Right forelimb (tissue), 1 donor: Measurements from ENCODE around the gene RRP12.
A peak's percentile ranks its signal among the peaks of the same experiment; 100 is the strongest.
"Not testable (repeated sequence)": the region's sequence is repeated elsewhere in the genome, so short reads cannot be mapped to it uniquely, and the experiment has no call there.

Experiments used
- DNase-seq: peaks from one replicate; pipeline ENCODE4 v3.0.0-alpha.2; 2018

RRP12 gene

DNA sequence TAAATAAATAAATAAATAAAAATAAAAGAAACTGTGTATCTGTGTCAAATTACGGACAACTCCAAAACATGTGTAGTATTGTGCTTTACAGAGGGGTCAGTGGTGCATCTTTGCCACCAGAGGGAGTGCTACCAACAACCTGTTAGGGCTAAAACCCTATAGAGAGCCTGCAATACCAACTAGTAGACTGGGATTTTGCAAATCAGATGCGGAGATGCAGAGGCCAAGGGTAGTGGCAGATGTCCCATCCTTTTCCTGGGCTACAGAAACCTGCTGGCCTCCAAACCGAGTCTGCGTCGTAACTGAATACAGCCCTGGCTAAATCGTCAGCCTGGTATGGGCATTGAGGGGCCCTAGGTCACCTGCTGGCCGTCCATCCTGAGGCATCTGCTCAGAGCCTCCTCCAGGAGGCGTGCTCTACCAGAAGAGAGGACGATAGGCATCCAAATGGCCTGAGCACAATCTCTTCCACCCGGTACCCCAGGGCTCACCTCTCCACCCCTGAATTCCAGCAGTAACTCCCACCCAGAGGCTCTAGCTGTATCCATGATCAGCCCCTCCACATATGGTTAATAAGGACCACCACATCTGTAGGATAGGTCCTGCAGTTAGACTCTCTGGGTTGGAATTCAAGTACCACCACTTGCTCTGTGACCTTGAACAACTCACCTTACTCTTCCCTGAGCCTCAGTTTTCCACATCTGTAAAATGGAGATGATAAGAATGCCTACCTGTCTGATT lies 6.2 kb upstream of the RRP12 start:
- peak; percentile 61 for DNase-seq

DNA sequence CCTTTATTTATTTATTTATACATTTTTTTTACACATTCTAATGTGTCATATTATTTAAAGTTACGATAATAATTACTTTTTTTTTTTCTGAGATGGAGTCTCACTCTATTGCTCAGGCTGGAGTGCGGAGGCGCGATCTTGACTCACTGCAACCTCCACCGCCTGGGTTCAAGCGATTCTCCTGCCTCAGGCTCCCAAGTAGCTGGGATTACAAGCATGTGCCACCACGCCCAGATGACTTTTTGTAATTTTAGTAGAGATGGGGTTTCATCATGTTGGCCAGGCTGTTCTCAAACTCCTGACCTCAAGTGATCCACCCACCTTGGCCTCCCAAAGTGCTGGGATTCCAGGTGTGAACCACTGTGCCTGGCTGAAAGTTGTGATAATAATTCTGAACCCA lies 5.3 kb upstream of the RRP12 start:
- not testable (repeated sequence) for DNase-seq

DNA sequence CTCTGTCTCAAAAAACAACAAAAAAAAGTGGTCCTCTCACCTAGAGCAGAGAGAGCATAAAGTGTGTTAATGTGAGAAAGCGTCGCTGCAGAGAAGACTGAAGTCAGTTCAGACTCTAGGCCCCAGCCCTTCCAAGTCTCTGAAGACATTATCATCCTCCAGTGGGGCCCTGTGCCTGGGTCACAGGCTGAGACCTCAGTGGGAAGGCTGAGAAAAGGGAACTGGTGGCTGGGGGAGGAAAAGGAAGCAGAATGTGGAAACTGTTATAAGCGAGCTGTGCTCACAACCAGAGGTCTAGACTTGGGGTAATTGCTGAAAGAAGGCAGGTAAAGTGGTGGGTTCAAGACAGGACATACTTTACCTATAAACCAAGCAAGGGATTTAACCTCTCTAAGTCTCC lies 4.9 kb upstream of the RRP12 start:
- no peak for DNase-seq

DNA sequence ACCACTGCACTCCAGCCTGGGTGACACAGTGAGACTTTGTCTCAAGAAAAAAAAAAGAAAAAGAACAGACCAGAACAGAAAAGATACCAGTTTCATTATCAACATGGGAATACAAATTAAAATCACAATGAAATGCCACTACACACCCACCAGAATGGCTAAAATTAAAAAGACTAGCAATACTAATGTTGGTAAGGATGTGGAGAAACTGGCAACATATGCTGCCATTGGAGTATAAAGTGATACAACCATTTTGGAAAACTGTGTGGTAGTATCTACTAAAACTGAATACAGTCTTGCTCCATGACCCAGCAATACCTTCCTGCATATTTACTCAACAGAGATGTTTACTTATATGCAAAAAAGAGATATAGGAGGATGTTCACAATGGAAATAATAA lies 2.9 kb upstream of the RRP12 start:
- no peak for DNase-seq

DNA sequence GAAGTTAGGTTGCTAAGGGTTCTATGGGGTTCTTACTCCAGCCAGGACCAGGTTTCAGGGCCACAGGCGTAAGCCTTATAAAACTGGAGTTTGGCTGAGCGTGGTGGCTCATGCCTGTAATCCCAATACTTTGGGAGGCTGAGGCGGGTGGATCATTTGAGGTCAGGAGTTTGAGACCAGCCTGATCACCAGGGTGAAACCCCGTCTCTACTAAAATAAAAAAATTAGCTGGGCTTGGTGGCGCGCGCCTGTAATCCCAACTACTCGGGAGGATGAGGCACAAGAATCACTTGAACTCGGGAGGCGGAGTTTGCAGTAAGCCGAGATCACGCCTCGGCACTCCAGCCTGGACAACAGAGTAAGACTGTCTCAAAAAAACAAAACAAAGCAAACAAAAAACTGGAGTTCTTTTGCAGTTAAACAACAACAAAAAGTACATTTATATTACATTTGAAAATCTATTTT lies 347 bp upstream of the RRP12 start:
- DNase-seq: no peak

DNA sequence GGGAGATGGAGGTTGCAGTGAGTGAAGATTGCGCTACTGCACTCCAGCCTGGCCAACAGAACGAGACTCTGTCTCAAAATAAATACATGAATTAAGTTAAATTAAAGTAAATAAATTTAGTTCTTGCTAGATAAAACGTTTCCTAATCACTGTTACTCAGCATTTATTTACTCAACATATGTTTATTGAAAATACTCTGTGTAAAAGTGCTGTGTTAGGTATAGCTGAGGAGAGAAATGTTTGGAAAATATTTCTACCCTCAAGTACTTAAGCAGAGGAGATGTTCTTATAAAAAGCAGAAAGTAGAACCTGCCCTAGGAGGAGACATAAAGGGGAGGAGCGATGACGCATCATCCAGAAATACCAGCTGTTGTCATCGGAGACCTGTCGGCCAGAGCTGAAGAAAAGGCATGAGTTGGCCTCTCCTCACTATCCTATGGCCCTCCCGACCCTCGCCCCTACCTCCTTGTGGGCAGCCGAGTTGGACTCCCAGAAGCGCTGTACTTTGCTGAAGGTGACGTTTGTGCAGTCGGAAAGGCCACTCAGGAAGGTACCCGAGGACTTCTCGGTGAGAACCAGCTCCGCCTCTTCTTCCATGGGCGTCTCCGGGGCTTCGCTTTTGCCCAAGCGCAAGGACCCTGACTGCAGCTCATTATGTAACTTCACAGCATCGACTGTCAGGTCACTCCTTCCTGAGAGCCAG lies 1.1 kb downstream of the RRP12 start:
- DNase-seq: no peak

DNA sequence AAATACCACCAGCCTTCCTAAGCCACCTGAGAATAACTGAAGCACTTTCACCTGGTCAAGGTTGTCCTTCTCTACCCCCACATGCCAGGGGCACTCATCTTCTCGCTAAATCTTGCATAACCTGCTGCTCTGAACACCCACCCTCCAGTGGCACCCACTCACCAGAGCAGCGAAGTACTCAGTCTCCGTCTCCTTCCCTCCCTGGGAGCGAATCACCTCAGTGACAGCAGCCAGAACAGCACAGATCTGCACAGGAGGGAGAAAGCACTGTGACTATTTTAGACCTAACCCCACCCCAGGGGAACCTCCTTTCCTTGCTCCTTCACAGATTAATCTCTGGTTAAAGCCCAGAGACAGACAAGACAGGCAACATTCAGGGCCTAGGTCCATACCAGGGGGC lies 5.1 kb downstream of the RRP12 start:
- no peak for DNase-seq

DNA sequence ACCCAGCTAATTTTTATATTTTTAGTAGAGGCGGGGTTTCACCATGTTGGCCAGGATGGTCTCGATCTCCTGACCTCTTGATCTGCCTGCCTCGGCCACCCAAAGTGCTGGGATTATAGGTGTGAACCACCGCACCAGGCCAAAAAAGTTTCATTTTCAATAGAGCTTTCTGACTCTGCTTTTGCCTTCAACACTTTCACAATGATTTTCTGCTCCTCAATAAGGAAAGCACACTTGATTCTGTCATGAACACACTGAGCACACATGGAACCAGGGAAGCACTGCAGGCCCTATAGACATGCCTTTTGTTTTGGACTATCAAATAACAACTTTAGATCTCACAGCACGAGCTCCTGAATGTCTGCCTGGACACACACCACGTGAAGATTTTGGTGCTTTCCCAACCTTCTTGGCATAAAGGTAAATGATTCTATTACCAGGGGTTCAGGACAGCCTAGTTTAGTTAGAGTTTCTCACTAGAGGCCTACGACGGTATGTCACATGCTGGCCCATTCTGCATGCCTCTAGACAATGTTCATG lies 8.0 kb downstream of the RRP12 start:
- no peak for DNase-seq

DNA sequence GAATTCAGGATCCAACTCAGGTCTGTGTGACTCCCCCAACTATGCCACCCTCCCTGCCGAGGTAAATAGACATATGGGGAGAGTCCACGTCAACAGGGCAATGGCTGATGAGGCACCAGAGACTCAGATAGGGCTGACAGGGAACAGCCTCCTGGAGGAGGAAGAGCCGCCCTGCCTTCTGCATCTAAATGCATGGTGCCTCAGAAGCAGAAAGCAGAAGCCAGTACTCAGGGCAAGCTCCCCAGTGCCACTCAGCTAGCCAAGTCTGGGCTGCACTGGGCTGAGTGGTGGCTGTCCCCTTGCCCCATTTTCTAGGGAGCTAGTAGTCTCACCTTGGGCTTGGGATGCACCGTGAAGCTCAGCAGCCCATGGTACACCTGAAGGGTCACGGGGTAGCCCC lies 11.0 kb downstream of the RRP12 start:
- no peak for DNase-seq

DNA sequence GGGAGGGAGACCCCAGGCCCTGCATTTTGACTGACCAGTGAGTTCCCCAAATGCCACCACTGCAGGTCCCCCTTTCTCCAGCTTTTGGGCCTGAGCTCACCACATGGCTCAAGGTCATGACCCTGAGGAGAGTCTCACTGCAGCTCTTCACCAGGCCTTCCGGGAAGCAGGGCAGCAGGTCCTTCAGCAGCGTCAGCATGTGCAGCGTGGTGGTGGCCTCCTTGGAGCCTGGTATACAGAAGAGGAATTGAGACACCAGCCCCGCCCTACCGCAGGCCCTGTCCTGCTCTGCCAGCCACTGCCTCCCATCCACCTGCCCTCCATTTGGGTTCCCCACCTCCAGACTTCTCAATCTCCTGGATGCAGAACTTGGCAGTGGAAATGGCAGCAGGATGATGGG lies 13.0 kb downstream of the RRP12 start:
- no peak for DNase-seq

DNA sequence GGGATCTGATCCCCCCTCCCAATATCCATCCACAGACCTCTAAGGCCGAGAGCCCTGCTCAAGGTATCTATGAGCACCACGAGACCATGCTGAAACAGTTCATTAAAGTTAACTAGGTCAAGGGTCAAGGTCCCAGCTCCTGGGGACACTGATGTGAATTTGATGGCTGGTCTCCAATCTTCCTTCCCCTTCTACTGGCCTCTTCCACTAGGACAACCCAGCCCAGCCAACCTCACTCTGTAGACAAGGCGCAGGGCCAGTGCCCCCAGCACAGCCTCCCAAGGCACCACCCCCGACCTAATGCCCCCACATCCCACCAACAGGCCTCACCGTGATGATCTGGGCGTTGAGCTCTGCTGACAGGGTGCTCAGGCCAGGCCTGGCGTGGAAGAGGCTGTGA lies 15.6 kb downstream of the RRP12 start:
- no peak for DNase-seq

DNA sequence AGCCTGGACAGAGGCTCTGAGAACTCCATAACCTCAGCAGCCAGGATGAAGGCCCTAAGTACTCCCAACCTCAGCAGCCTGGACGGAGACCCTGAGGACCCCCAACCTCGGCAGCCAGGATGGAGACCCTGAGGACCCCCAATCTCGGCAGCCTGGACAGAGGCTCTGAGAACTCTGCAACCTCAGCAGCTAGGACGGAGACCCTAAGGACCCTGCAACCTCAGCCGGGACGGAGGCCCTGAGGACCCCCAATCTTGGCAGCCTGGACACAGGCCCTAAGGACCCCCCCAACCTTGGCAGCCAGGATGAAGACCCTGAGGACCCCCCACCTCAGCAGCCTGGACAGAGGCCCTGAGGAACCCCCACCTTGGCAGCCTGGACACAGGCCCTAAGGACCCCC lies 16.5 kb downstream of the RRP12 start:
- DNase-seq: no peak

DNA sequence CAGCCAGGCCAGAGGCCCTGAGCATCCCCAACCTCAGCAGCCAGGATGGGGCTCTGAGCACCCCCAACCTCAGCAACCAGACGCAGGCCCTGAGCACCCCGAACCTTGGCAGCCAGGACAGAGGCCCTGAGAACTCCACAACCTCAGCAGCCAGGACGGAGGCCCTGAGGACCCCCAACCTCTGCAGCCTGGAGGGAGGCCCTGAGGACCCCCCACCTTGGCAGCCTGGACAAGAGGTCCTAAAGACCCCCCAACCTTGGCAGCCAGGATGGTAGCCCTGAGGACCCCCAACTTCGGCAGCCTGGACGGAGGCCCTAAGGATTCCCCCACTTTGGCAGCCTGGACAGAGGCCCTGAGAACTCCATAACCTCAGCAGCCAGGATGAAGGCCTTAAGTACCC lies 17.0 kb downstream of the RRP12 start:
- DNase-seq: no peak

DNA sequence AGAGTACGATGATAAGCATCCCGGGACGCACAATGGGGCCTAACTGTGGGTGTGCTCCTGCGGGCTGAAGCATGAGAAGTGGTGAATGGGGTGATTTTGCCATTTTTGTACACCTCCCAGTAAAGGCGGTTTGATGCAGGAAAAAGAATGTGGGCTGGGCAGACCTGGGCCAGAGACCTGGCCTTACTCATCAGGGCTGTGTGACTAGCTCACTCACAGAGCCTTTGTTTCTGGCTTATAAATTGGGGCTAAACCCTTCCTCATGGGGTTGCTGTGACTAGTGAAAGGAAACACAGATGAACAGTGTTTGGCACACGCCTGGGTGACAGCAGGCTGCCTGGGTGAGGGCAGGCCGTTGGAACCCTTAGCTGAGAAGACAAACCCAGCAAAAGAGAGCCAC lies 18.0 kb downstream of the RRP12 start:
- no peak for DNase-seq

DNA sequence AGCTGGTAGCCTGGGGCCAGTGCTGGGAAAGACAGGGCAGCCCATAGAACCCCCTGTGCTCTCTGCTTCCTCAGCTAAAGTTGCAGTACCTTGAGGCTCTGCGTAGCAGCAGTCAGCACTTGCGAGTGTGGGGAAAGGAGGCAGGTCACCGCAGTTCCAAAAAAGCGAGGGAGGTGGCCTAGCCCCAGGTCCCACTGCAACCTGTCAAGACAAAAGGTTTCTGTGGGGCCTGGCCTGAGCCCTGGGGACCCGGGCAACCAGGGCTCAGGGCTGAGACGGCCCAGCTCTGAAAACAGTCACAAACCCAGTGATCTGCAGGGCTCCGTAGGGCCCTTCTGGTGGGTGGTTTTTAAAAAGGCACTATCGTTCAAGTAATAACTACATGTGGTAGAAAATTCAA lies 19.5 kb downstream of the RRP12 start:
- DNase-seq: no peak

DNA sequence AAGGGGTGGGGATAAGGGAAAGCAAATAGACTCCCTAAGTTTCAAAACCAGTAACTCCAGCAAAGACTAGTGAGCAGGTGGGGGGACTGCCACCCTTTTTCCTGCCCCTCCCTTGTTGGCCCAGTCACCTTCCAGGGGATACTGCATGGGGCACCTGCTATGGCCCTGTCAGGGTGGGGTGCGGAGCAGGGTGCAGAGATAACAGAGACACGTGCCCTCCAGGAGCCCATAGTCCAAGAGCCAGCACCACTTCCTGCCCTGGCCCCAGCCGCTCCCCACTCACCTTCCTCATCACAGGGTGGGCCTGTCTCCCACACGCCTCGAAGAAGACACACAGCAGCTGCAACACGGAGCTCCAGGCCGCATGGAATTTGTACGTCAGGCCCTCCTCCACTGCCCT lies 20.6 kb downstream of the RRP12 start:
- no peak for DNase-seq

DNA sequence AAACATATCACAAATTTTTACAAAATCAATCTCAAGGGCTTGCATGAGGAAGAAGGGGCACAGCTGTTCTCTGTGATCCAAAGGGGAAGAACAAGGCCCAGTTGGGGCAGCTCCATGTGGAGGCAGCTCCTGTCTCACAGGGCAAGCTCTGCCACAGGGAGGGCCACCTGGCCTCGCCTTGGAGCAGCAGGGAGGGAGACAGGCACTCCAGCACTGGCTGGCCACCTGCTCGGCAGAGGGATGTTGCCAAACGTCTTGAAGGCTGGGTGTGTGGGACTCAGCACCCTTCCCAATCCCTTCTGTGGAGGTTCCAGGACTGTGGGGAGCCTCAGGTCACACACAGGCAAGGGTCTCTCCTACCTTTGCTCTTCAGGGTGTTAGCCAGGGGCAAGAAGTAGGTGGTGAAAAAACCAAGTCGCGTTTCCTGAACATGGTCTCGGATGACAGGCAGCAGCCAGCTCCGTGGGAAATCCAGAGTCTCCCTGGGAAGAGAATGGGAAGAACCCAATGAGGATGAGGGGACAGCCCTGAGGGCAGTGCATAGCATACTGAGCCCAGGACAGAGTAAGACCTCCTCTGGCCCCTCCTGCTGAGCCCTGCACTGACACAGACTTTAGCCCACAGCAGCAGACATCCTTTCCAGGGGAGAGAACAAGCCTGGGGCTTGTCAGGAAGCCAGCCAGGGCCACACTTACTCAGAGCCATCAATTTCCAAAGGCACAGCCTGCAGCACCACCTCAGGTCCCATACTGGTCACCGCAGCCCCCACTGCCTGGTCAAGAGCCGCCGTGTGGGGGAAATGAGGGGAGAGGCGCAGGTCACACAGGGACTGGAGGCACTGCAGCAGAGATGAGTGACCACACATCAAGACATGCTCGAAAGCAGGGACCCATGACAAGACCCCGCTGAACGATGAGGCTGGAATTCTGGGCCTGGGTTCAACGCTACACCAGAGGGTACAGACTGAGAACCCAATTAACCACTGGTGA lies 21.9 kb downstream of the RRP12 start:
- no peak for DNase-seq

DNA sequence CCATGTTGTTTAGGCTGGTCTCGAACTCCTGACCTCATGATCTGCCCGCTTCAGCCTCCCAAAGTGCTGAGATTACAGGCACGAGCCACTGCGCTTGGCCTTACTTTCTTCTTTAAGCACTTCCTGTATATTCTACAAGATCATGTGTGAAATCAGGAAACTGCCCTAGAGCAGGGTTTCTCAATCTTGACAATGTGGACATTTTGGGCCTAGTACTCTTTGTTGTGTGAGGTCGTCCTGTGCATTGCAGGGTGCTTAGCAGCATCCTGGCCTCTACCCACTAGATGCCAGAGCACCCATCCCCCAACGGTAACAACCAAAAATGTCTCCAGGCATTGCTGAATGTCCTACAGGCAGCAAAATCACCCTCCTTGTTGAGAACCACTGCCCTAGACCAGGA lies 24.7 kb downstream of the RRP12 start:
- DNase-seq: no peak

DNA sequence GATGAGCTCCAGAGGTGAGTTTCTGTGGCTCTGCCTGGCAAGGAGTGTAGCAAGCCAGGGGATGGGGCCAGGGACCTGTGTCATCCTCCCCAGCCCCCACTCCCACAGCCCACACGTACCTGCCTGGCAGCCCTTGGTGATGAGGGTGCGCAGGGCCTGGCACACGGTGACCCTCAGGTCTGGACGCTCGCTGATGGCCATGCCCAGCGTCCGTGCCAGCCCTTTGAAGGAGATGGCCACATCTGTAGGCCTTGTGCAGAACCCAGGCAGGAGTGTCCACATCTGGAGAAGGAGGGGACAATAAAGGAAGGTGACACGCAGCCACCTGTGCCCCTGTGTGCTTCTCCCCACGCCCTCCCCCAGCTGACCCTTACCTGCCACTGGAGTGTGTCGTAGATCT lies 27.7 kb downstream of the RRP12 start:
- DNase-seq: no peak

DNA sequence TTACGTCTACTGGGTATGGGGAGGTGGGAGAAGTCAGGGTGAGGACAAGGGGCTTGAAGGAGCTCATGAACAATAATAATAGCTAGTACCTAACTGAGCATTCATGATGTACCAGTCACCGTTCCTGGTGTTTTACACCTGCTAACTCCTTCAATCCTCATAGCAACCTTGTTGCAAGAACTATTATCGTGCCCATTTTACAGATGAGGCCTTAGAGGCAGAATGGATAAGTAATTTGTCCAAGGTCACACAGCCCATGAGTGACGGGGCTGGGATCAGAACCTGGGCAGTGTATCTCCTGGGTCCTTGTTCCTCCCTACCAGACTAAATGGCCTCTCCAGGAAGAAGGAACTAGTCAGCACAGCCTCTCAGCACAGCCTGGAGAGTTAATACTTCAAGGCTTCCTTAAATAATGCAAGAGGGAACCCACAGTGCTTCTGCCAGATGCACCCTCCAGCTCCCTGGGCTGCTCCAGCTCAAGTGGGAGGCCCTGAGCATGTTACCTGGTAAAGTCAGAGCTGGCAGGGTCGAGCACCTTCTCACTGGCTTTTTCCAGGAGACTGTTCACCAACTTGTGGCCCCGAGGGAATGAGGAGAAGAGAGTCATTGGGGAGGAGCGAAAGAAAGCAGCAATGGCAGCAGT lies 28.8 kb downstream of the RRP12 start:
- no peak for DNase-seq

DNA sequence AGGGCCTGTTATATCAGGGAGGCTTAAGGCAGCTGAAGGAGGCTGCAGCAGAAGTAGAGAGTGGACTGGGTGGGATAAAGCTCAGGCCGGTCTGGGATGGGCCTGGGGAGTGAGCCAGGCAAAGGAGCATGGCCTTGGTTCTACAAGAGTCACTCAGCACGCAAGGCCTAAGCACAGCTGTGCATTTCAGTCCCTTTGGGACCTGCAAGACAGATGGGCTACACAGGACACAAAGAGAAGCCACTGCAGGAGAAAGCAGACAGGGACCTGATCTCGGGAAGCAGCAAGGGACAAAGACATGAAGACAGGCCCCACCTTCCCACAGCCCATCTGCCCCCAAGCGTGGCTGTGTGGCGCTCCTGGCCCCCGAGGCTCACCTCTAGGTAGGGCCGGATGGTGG lies 29.4 kb downstream of the RRP12 start:
- no peak for DNase-seq

DNA sequence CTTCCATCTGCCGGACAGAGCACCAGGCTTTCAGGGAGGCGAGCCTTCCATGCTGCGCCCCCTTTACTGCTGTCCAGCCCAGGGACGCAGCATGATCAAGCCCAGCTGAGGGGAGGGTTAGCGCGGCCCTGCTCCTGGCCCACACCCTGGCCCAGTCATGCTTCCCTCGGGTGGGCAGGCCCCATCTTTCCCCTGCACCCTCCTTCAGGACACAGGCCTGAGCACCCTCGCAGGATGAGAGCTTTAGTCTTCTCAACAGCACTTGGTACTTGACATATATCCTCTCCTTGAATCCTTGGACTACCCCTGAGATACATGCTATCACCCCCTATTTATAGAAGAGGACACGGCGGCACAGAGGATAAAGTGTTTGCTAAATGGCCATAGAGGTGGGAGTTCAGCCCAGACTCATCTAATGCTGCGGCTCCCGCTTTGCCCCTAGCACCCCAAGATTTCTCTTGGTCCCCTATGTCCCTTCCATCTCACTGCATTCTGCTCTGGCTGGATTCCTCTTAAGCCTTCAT lies 34.0 kb downstream of the RRP12 start:
- DNase-seq: no peak
